ENCODE data around the gene IL10RB. TPM values are rescaled to one million over a fixed set of nuclear protein-coding genes. Genes with fewer than 3 reads are reported as not detected.

Gene IL10RB
- total RNA-seq, 3 donors from 2014 or later (not counting 1 experiment from before 2014, with no cell fraction given), result 18.4 to 27.8 (median 27.3) TPM

GRCh38 chr21:33327792-33328433, 61.7 kb downstream of the IL10RB start:
- intact Hi-C loops (cut with micrococcal nuclease), result loop anchor here (5.0 kb wide), 1 partner anchor 34 kb away; no protein-coding TSS in a partner anchor
- Mint-ChIP-seq H3K4me1 (peaks cover 27 to 47% of the 10 kb centered on the region in 2 donors), H3K27ac (peak overlapping the region in 1 of 2 donors; percentile 8), H3K36me3 (peaks cover 10% of the 10 kb centered on the region), H3K4me3 (peak overlapping the region; percentile 22), H3K9me3 (peaks cover 0 to 6% of the 10 kb centered on the region in 2 donors), H3K27me3 (ENCODE audit: low read depth in 2 of 2) (no peaks in the 10 kb centered on the region)
- Histone ChIP-seq H3K27me3 (ENCODE audit: control insufficient read depth, insufficient read depth, low read length) (no peaks in the 10 kb centered on the region), H3K4me3 (ENCODE audit: low read length) (no peak overlapping the region), H3K4me1 (ENCODE audit: control insufficient read depth, insufficient read depth, low read length) (peaks cover 39% of the 10 kb centered on the region), H3K9me3 (ENCODE audit: control insufficient read depth, insufficient read depth, low read length) (no peaks in the 10 kb centered on the region), H3K27ac (ENCODE audit: low read length) (no peak overlapping the region), H3K36me3 (ENCODE audit: control insufficient read depth, insufficient read depth, low read length) (peaks cover 7% of the 10 kb centered on the region)
- DNase-seq (no peak), ATAC-seq (no peak)
- TF ChIP-seq, protein P1, sequence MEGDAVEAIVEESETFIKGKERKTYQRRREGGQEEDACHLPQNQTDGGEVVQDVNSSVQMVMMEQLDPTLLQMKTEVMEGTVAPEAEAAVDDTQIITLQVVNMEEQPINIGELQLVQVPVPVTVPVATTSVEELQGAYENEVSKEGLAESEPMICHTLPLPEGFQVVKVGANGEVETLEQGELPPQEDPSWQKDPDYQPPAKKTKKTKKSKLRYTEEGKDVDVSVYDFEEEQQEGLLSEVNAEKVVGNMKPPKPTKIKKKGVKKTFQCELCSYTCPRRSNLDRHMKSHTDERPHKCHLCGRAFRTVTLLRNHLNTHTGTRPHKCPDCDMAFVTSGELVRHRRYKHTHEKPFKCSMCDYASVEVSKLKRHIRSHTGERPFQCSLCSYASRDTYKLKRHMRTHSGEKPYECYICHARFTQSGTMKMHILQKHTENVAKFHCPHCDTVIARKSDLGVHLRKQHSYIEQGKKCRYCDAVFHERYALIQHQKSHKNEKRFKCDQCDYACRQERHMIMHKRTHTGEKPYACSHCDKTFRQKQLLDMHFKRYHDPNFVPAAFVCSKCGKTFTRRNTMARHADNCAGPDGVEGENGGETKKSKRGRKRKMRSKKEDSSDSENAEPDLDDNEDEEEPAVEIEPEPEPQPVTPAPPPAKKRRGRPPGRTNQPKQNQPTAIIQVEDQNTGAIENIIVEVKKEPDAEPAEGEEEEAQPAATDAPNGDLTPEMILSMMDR (IDR thresholded peaks at IDR 0.05), result no peak
- 93% methylated on average over 7 of the region's 7 CpGs for whole genome bisulfite sequencing (ENCODE audit: insufficient coverage)

DNA sequence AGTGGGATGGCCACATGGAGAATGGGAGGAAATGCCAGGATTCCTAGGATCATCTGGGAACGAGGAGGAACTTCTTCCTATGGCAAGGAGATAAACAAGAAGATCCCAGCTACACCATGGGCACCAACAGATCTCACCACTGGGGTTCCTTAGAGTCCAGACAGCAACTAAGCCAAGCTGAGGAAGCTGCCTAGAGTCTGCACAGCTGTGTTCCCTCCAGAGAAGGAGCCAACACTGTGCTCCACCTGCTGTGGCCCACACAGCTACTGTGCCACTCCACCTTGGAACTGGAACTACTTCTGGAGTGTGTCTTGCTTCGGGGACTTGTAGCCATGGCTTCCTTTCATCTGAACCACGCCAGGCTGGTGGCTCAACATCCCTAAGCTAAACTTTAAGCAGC, 64.6 kb downstream of the IL10RB start:
- Mint-ChIP-seq H3K4me1 (peaks cover 33 to 59% of the 10 kb centered on the region in 2 donors), H3K27ac (no peak overlapping the region), H3K27me3 (ENCODE audit: low read depth in 2 of 2) (no peaks in the 10 kb centered on the region), H3K4me3 (no peak overlapping the region), H3K36me3 (peaks cover 16% of the 10 kb centered on the region), H3K9me3 (peaks cover 2 to 11% of the 10 kb centered on the region in 2 donors)
- H3K4me3 ChIP-seq (ENCODE audit: low read length), result no peak overlapping the region
- H3K27ac ChIP-seq (ENCODE audit: low read length), result no peak overlapping the region
- TF ChIP-seq, protein P1 (IDR thresholded peaks at IDR 0.05), result no peak
- H3K9me3 ChIP-seq (ENCODE audit: control insufficient read depth, insufficient read depth, low read length), result no peaks in the 10 kb centered on the region
- intact Hi-C loops (cut with micrococcal nuclease), result no loop called here
- peaks cover 7% of the 10 kb centered on the region for H3K36me3 ChIP-seq (ENCODE audit: control insufficient read depth, insufficient read depth, low read length)
- H3K27me3 ChIP-seq (ENCODE audit: control insufficient read depth, insufficient read depth, low read length), result no peaks in the 10 kb centered on the region
- peaks cover 33% of the 10 kb centered on the region for H3K4me1 ChIP-seq (ENCODE audit: control insufficient read depth, insufficient read depth, low read length)
- ATAC-seq (peak in 1 of 3 donors; percentile 24), DNase-seq (no peak)
- WGBS (ENCODE audit: insufficient coverage), result 88% methylated on average over 3 of the region's 3 CpGs

- ATAC-seq (no peak), DNase-seq (peak in 1 of 2 donors; percentile 26)
- H3K4me1 ChIP-seq (ENCODE audit: control insufficient read depth, insufficient read depth, low read length), result peaks cover 23% of the 10 kb centered on the region
- no CpG with 5 or more reads among the region's 1 CpG for WGBS (ENCODE audit: insufficient coverage)
- peaks cover 7% of the 10 kb centered on the region for H3K36me3 ChIP-seq (ENCODE audit: control insufficient read depth, insufficient read depth, low read length)
- intact Hi-C loops (cut with micrococcal nuclease), result no loop called here
- H3K27ac ChIP-seq (ENCODE audit: low read length), result no peak overlapping the region
- H3K9me3 ChIP-seq (ENCODE audit: control insufficient read depth, insufficient read depth, low read length), result no peaks in the 10 kb centered on the region
- peaks cover 16% of the 10 kb centered on the region for H3K36me3 Mint-ChIP-seq
- peaks cover 2 to 11% of the 10 kb centered on the region in 2 donors for H3K9me3 Mint-ChIP-seq
- H3K4me3 Mint-ChIP-seq, result peak overlapping the region; percentile 4
- H3K4me3 ChIP-seq (ENCODE audit: low read length), result no peak overlapping the region
- peak overlapping the region in 1 of 2 donors; percentile 59 for H3K27ac Mint-ChIP-seq
- H3K27me3 Mint-ChIP-seq (ENCODE audit: low read depth in 2 of 2), result no peaks in the 10 kb centered on the region
- no peaks in the 10 kb centered on the region for H3K27me3 ChIP-seq (ENCODE audit: control insufficient read depth, insufficient read depth, low read length)
- TF ChIP-seq, protein P1 (IDR thresholded peaks at IDR 0.05), result no peak
- H3K4me1 Mint-ChIP-seq, result peaks cover 33 to 56% of the 10 kb centered on the region in 2 donors
Observed at GRCh38 chr21:33332143-33332542, 66.0 kb downstream of the IL10RB start.

All from natural killer cell (primary cell).